Vagina (tissue), 2 donors: ENCODE data around the gene MACROD2. TPM values are rescaled to one million over a fixed set of nuclear protein-coding genes. Genes with fewer than 3 reads are reported as not detected.

ENCODE experiments used
- DNase-seq, 2 donors: peaks; one replicate each; pipeline ENCODE4 v3.0.0-alpha.2; 2017; ENCODE audit errors: extremely low spot score in 2 of 2
- H3K27ac ChIP-seq: fragments of 200-600 bp; sonication (generic); one replicate; pipeline ENCODE4 v1.5.1; 2019
- H3K27me3 ChIP-seq: fragments of 200-600 bp; sonication (generic); one replicate; pipeline ENCODE4 v1.5.1; 2019
- H3K36me3 ChIP-seq, 2 donors: fragments of 200-600 bp; sonication (generic); one replicate each; pipeline ENCODE4 v1.5.1; 2017 to 2019
- H3K4me1 ChIP-seq: fragments of 200-600 bp; sonication (generic); one replicate; pipeline ENCODE4 v1.5.1; 2019
- H3K4me3 ChIP-seq, 2 donors: fragments of 200-600 bp; sonication (generic); 1 replicate in 1 of 2; 2 replicates in 1 of 2; pipeline ENCODE4 v1.5.1; 2016 to 2019
- H3K9me3 ChIP-seq: fragments of 200-600 bp; sonication (generic); one replicate; pipeline ENCODE4 v1.5.1; 2019
- POLR2A ChIP-seq, 2 donors: fragments of 450-650 bp; IDR thresholded peaks; one replicate each; pipeline ENCODE4 v1.6.1; 2017; ENCODE audit warnings: antibody characterized with exemption in 2 of 2, mild to moderate bottlenecking in 2 of 2, moderate library complexity in 2 of 2
- POLR2AphosphoS5 ChIP-seq, 2 donors: sonication (generic); formaldehyde crosslinking; IDR thresholded peaks; one replicate each; pipeline ENCODE4 v1.9.0; 2017; ENCODE audit warnings: antibody characterized with exemption in 2 of 2, mild to moderate bottlenecking in 2 of 2, low read depth in 1 of 2; ENCODE audit not compliant: insufficient read depth in 1 of 2
- intact Hi-C: fragments of 100-400 bp; cut with DNase I; formaldehyde crosslinking; loops from one replicate; pipeline ENCODE4 v1.15.1; 2023
- total RNA-seq: library from RNA; depleted of rRNA; stranded (reverse); fragments of >200 nt; gene quantifications from one replicate; pipeline ENCODE4 v1.2.3, GENCODE V29; 2016
- TF ChIP-seq, protein P1 (sequence below), 3 experiments: fragments of 450-650 bp in 2 of 3; fragments of 200-600 bp in 1 of 3; sonication (generic) in 1 of 3; IDR thresholded peaks; one replicate each; pipeline ENCODE4 v1.5.1; 2017 to 2019; ENCODE audit warnings: antibody characterized with exemption in 3 of 3, mild to moderate bottlenecking in 2 of 3, moderate library complexity in 2 of 3

The MACROD2 gene
- total RNA-seq, 1 donor from 2014 or later, result 12.5 TPM

DNA sequence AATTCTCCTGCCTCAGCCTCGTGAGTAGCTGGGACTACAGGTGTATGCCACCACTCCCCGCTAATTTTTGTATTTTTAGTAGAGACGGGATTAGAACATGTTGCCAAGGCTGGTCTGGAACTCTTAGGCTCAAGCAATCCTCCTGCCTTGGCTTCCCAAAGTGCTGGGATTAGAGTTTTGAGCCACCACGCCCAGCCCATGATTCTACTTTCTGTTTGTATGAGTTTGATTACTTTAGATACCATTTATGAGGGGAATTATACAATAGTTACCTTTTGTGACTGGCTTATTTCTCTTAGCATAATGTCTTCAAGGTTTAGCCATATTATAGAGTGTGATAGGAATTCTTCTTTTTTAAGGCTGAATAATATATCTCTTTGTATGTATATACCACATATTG, 897.5 kb downstream of the MACROD2 start:
- Histone ChIP-seq H3K4me1 (no peaks in the 10 kb centered on the region), H3K9me3 (no peaks in the 10 kb centered on the region), H3K36me3 (no peaks in the 10 kb centered on the region), H3K27me3 (no peaks in the 10 kb centered on the region), H3K4me3 (no peak overlapping the region), H3K27ac (no peak overlapping the region)
- TF ChIP-seq, protein P1, sequence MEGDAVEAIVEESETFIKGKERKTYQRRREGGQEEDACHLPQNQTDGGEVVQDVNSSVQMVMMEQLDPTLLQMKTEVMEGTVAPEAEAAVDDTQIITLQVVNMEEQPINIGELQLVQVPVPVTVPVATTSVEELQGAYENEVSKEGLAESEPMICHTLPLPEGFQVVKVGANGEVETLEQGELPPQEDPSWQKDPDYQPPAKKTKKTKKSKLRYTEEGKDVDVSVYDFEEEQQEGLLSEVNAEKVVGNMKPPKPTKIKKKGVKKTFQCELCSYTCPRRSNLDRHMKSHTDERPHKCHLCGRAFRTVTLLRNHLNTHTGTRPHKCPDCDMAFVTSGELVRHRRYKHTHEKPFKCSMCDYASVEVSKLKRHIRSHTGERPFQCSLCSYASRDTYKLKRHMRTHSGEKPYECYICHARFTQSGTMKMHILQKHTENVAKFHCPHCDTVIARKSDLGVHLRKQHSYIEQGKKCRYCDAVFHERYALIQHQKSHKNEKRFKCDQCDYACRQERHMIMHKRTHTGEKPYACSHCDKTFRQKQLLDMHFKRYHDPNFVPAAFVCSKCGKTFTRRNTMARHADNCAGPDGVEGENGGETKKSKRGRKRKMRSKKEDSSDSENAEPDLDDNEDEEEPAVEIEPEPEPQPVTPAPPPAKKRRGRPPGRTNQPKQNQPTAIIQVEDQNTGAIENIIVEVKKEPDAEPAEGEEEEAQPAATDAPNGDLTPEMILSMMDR (IDR thresholded peaks at IDR 0.05), result no peak
- TF ChIP-seq POLR2AphosphoS5 (IDR thresholded peaks at IDR 0.05; ENCODE audit: insufficient read depth in 1 of 2, low read depth in 1 of 2) (no peak), POLR2A (IDR thresholded peaks at IDR 0.05) (no peak)
- intact Hi-C loops, result no loop called here
- DNase-seq, result no peak

DNA sequence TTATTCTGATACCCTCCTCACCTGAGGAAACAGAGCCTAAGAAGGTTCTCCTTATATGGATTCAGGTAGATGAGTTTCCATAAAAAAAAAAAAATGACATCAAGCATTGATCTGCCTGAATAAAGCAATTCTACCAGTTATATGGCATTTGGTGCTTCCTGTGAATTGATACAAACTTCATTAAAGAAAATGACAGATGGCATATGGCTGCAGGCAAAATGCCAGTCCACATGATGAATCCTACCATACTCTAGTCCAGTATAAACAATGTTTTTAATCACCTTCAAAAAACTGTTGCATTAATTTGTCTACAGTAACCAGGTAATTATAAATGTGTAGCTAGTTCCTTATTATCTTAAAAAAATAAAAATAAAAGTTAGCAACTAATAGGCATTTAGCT, 901.3 kb downstream of the MACROD2 start:
- Histone ChIP-seq H3K27ac (no peak overlapping the region), H3K4me1 (no peaks in the 10 kb centered on the region), H3K27me3 (no peaks in the 10 kb centered on the region), H3K9me3 (no peaks in the 10 kb centered on the region), H3K36me3 (no peaks in the 10 kb centered on the region), H3K4me3 (no peak overlapping the region)
- DNase-seq, result no peak
- no peak for TF ChIP-seq POLR2A (IDR thresholded peaks at IDR 0.05)
- TF ChIP-seq POLR2AphosphoS5 (IDR thresholded peaks at IDR 0.05; ENCODE audit: insufficient read depth in 1 of 2, low read depth in 1 of 2), result no peak
- TF ChIP-seq, protein P1 (IDR thresholded peaks at IDR 0.05), result no peak
- intact Hi-C loops, result no loop called here

DNA sequence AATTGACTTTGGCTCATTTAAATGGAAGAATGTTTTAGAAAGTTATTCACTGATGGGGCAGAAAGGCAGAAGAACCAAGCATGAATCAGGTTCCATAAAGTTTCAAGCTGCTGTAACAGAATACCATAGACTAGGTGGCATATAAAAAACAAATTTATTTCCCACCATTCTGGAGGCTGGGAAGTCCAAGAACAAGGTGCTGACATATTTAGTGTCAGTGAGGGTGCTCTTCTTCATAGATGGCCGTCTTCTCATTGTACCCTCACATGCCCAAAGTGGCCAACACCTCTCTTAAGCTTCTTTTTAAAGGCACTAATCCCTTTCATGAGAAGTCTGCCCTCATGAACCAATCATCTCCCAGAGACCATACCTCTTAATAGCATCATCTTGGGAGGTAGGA, 902.3 kb downstream of the MACROD2 start:
- H3K27me3 ChIP-seq, result no peaks in the 10 kb centered on the region
- intact Hi-C loops, result no loop called here
- H3K36me3 ChIP-seq, result no peaks in the 10 kb centered on the region
- no peak for DNase-seq
- TF ChIP-seq, protein P1 (IDR thresholded peaks at IDR 0.05), result no peak
- TF ChIP-seq POLR2A (IDR thresholded peaks at IDR 0.05) (no peak), POLR2AphosphoS5 (IDR thresholded peaks at IDR 0.05; ENCODE audit: insufficient read depth in 1 of 2, low read depth in 1 of 2) (no peak)
- H3K4me3 ChIP-seq, result no peak overlapping the region
- no peaks in the 10 kb centered on the region for H3K4me1 ChIP-seq
- no peaks in the 10 kb centered on the region for H3K9me3 ChIP-seq
- no peak overlapping the region for H3K27ac ChIP-seq

DNA sequence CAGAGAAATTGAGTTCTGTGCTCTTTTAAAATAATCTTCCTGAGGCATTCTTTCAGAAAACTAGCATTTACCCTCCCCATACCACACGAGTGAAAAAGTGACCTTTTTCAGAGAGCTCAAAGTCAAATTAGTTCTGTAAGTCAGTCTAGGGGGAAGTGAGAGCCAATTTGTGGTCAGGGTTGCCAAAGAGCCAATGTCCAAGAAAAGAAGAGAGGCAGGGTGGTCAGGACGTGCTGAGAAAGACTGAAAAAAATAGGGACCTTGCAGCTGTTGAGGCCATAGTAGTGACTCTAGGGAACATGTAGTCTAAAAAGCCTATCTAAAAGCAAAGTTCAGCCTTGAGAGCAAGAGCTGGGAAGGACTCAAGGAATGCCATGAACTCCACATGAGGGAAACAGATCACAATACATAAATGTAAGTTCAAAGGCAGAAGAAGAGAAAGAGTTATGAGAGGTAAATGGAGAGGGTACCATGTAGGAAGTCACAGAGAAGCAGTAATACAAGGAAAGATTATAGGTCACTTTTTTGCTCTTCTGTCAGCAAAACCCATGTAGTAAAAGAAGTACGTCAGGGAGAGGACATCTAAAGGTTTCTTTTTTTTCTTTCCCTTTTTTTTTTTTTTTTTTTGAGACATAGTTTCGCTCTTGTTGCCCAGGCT, 907.2 kb downstream of the MACROD2 start:
- Histone ChIP-seq H3K4me3 (no peak overlapping the region), H3K9me3 (no peaks in the 10 kb centered on the region), H3K27me3 (no peaks in the 10 kb centered on the region), H3K4me1 (no peaks in the 10 kb centered on the region), H3K27ac (no peak overlapping the region), H3K36me3 (no peaks in the 10 kb centered on the region)
- intact Hi-C loops, result no loop called here
- DNase-seq, result no peak
- no peak for TF ChIP-seq POLR2A (IDR thresholded peaks at IDR 0.05)
- TF ChIP-seq, protein P1 (IDR thresholded peaks at IDR 0.05), result no peak
- TF ChIP-seq POLR2AphosphoS5 (IDR thresholded peaks at IDR 0.05; ENCODE audit: insufficient read depth in 1 of 2, low read depth in 1 of 2), result no peak

DNA sequence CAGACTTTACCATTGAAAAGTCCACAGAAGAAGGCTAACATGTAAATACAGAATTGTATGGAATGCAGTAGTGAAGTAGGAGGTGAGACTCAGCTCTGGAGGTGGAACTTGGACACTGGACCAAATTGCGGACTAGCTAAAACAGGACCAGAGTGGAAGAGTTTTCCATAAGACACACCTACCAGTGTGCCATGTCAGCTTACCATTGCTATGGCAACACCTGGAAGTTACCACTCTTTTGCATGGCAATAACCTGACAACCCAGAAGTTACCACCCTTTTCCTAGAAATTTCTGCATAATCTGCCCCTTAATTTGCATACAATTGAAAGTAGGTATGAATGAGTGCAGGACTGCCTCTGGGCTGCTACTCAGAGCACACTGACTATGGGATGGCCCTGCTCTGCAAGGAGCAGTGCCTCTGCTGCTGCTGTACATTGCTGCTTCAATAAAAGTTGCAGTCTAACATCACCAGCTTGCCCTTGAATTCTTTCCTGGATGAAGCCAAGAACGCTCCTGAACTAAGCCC, 911.7 kb downstream of the MACROD2 start:
- Histone ChIP-seq H3K4me3 (no peak overlapping the region), H3K27me3 (no peaks in the 10 kb centered on the region), H3K36me3 (no peaks in the 10 kb centered on the region), H3K27ac (no peak overlapping the region), H3K4me1 (no peaks in the 10 kb centered on the region), H3K9me3 (no peaks in the 10 kb centered on the region)
- TF ChIP-seq POLR2A (IDR thresholded peaks at IDR 0.05) (no peak), POLR2AphosphoS5 (IDR thresholded peaks at IDR 0.05; ENCODE audit: insufficient read depth in 1 of 2, low read depth in 1 of 2) (no peak)
- TF ChIP-seq, protein P1 (IDR thresholded peaks at IDR 0.05), result no peak
- intact Hi-C loops, result no loop called here
- no peak for DNase-seq
